NCI-H510A treated with DMSO at 0.1 percent for 48 hours (cell line): ENCODE measurements around the gene ADAT3.
A peak's percentile ranks its signal among the peaks of the same experiment; 100 is the strongest.

ENCODE experiments used
- DNase-seq: peaks from one replicate; lab custom pipeline; 2025; lab: John Stamatoyannopoulos, UW

The ADAT3 gene

GRCh38 chr19:1905110-1905862, at the start of gene ADAT3, which contains the start of gene SCAMP4:
TSS of gene ADAT3 (plus strand) at chr19:1905399. CDS start at chr19:1912048, 6,649 bp downstream.
TSS of gene SCAMP4 (plus strand) at chr19:1905399. CDS start at chr19:1915020, 9,621 bp downstream.
- peak; percentile 92 for DNase-seq

- no peak for DNase-seq
Measured at GRCh38 chr19:1855828-1856255, 49.4 kb upstream of the ADAT3 start.

- no peak for DNase-seq
Measured at GRCh38 chr19:1856345-1856697, 48.9 kb upstream of the ADAT3 start.

- DNase-seq: no peak
Measured at GRCh38 chr19:1856698-1857603, 48.2 kb upstream of the ADAT3 start.

GRCh38 chr19:1857648-1858326, 47.4 kb upstream of the ADAT3 start:
- DNase-seq: no peak

- no peak for DNase-seq
Measured at GRCh38 chr19:1858412-1859081, 46.7 kb upstream of the ADAT3 start.

GRCh38 chr19:1859331-1859781, 45.8 kb upstream of the ADAT3 start:
- DNase-seq: no peak

- no peak for DNase-seq
Measured at GRCh38 chr19:1860042-1860775, 45.0 kb upstream of the ADAT3 start.

- no peak for DNase-seq
Measured at GRCh38 chr19:1860821-1861598, 44.2 kb upstream of the ADAT3 start.

- no peak for DNase-seq
Measured at GRCh38 chr19:1861599-1862031, 43.6 kb upstream of the ADAT3 start.

GRCh38 chr19:1862068-1862423, 43.2 kb upstream of the ADAT3 start:
- no peak for DNase-seq

GRCh38 chr19:1862424-1863327, 42.5 kb upstream of the ADAT3 start:
- no peak for DNase-seq

- DNase-seq: no peak
Measured at GRCh38 chr19:1863328-1863637, 41.9 kb upstream of the ADAT3 start, which contains the start of gene KLF16. TSS of gene KLF16 (minus strand) at chr19:1863579. CDS start at chr19:1863497, 82 bp downstream.

- peak; percentile 87 for DNase-seq
Measured at GRCh38 chr19:1863638-1864479, 41.3 kb upstream of the ADAT3 start.

GRCh38 chr19:1864480-1865171, 40.6 kb upstream of the ADAT3 start:
- peak; percentile 32 for DNase-seq

GRCh38 chr19:1865172-1866010, 39.8 kb upstream of the ADAT3 start:
- no peak for DNase-seq
